ENCODE results near the gene FGF3.

- TF ChIP-seq, protein P1, sequence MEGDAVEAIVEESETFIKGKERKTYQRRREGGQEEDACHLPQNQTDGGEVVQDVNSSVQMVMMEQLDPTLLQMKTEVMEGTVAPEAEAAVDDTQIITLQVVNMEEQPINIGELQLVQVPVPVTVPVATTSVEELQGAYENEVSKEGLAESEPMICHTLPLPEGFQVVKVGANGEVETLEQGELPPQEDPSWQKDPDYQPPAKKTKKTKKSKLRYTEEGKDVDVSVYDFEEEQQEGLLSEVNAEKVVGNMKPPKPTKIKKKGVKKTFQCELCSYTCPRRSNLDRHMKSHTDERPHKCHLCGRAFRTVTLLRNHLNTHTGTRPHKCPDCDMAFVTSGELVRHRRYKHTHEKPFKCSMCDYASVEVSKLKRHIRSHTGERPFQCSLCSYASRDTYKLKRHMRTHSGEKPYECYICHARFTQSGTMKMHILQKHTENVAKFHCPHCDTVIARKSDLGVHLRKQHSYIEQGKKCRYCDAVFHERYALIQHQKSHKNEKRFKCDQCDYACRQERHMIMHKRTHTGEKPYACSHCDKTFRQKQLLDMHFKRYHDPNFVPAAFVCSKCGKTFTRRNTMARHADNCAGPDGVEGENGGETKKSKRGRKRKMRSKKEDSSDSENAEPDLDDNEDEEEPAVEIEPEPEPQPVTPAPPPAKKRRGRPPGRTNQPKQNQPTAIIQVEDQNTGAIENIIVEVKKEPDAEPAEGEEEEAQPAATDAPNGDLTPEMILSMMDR (IDR thresholded peaks at IDR 0.05 in 8 of 11, conservative IDR thresholded peaks at IDR 0.05 in 3 of 11) = no peak
- no peak for TF ChIP-seq POLR2AphosphoS5 (IDR thresholded peaks at IDR 0.05)
- TF ChIP-seq POLR2A (IDR thresholded peaks at IDR 0.05) = no peak
Observed at GRCh38 chr11:69797737-69798528, 21.3 kb downstream of the FGF3 start.

All from spleen (tissue), 7 donors.